HG02938 (cell line): ENCODE results near the gene MTMR4.
"Not testable (repeated sequence)": the region's sequence is repeated elsewhere in the genome, so short reads cannot be mapped to it uniquely, and the experiment has no call there.

Experiments used
- ATAC-seq: cut with Tn5 transposase; IDR thresholded peaks from one replicate; pipeline ENCODE4 v1.9.1; 2021; ENCODE audit warnings: mild to moderate bottlenecking, moderate library complexity; ENCODE audit not compliant: unreplicated experiment

Gene MTMR4

GRCh38 chr17:58527306-58527705 is 12.9 kb upstream of the MTMR4 start:
- no peak for ATAC-seq

GRCh38 chr17:58525239-58525638 is 10.8 kb upstream of the MTMR4 start:
- no peak for ATAC-seq

- ATAC-seq, result no peak
Observed at GRCh38 chr17:58521680-58522079, 7.2 kb upstream of the MTMR4 start.

GRCh38 chr17:58520843-58521430 is 6.5 kb upstream of the MTMR4 start:
- no peak for ATAC-seq

GRCh38 chr17:58517928-58518609 is 3.6 kb upstream of the MTMR4 start:
- ATAC-seq, result peak; percentile 82

- no peak for ATAC-seq
Observed at GRCh38 chr17:58517378-58517927, 3.0 kb upstream of the MTMR4 start.

DNA sequence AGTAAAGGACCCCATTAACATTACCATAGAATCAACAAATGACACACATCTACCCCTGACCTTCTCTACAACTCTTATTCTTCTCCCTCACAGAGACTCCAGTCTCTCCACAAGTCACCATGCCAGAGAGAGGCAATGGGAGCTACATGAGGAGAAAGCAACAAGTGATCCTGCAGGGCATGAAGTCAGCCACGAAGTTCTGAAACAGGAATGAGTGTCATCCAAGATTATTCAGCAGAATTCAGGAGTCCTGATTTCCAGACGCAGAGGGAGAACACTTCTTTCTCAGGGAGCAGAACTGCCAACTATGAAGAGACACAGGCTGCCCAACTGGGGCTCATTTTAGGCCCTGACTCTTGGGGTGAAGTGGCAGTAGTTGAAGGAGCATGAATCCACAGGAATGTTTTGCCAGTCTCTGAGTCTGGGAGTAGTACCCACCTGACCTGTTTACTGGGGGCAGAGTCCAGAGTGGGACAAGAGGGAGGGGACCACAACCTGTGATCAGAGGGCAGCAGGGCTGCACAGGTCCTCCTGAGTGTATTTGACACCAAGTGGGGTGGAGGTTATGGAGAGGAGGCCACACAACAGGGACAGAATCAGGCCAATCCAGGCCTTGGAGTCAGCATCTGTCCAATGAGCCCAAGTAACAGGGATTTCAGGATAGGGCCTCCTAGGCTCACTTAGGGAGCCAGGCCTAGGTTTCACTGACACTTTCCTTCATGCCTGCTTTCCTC is 2.4 kb upstream of the MTMR4 start:
- no peak for ATAC-seq

GRCh38 chr17:58515286-58515685 is 848 bp upstream of the MTMR4 start:
- no peak for ATAC-seq

DNA sequence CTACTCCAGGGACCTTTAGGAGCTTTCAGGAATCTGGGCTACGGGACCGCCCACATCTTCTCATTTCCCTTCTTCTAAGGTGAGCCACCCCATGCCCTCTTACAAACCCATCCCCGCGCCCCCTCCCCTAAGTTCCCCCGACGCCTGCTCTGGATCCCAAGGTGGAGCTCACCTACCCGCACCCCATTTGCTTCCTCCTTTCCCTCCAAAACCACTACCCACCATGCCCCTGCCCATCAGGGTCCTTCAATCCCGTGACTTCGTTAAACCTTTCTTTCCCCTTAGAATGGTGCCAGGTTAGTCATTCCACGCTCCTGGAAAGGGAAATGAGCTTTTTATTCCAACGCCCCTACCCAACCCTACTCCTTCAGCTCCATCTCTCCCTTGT is 326 bp upstream of the MTMR4 start:
- no peak for ATAC-seq

DNA sequence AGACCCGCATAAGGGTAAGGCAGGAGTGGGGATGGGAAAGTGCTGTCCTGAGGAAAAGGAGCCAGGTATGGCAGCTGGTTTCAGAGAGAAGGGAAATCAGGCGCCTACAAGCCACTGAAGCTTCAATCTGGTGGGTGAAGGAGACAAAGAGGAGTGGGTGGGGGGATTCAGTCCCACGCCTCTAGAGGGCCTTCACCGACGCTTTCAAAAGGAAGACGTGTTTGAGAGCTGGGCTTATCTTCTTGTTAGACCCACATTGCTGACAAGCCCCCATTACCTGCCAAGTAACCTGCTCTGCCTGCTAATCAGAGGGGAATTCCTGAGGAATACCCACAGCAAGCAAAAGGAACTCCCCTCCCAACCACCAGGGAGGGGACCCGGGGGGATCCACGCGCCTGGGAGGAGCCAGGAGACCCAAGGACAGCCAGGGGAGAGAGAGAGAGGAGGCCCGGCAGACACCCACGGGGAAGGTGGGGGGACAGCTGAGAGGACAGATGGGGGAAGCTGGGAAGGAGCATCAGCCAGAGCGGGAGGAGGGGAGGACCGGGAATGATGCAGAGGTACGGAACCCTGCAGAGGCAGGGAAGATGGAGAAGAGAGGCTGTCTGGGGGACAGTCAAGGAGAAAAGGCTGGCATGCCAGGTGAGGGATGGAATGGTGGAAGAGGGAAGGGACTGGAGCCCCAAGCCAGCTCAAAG is 1.0 kb downstream of the MTMR4 start:
- ATAC-seq, result no peak

DNA sequence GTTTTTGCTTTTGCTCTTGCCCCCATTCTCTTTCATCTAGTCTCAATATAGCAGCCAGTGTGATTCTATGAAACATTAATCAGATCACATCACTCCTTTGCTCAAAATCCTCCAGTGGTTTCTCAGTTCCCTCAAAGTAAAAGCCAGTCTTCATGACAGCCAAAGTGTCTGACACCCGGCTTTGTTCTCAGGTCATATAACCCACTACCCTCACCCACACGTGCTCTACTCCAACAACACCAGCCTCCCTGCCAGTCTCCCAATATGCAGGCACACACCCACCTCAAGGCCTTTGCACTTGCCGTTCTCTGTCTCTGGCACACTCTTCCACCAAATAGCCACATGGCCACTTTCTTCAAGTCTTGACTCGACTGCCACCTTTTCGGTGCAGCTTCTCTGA is 4.4 kb downstream of the MTMR4 start:
- ATAC-seq, result no peak

DNA sequence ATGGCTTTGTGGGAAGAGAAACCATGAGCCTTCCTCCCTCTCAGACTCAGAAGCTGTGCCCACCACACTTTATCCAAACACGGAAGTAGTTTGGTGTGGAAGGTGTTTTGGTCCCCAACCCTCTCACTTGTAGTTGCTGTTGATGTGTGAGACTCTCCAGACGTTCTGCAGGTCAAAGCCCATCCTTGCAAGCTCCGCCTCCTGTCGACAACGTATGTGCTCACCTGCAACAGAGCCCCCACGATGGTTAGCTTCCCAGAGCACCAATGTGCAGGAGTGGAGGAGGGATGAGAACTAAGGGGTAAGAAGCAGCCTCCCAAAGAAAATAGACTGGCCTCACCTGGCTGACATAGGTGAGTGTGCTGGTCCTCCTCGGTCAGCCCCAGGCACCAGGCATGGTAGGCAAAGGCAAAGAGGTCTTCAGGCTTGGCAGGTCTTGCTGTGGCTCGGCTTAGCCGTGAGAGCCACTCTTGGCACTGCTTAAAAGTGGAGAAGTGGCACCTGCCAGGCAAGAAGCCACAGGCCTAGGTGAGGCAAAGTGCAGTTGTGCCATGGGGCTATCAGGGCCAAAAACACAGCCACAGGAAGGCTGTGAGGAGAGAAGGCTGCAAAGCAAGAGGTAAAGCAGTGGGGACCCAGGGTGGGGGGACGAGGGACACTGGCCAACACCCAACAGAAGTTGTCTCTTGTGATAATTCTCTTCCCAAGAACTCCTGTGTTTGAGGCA is 5.9 kb downstream of the MTMR4 start:
- ATAC-seq, result no peak

- ATAC-seq, result no peak
Observed at GRCh38 chr17:58507123-58507634, 7.3 kb downstream of the MTMR4 start.

GRCh38 chr17:58506354-58507080 is 7.9 kb downstream of the MTMR4 start:
- ATAC-seq, result no peak

GRCh38 chr17:58504826-58505351 is 9.5 kb downstream of the MTMR4 start:
- ATAC-seq, result peak; percentile 80

- ATAC-seq, result no peak
Observed at GRCh38 chr17:58503866-58504265, 10.6 kb downstream of the MTMR4 start.

DNA sequence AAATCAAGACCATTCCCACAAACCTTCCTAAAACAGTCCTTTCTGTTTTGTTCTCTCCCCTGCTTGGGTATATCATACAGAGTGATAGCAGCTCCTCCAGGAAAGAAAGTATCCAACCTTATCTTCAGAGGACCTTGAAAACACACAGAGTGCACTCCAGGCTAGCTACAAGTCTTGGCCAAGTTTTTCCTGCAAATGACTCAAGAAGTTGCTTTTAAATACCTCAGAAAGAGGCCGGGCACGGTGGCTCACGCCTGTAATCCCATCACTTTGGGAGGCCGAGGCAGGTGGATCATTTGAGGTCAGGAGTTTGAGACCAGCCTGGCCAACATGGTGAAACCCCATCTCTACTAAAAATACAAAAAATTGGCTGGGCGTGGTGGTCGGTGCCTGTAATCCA is 11.3 kb downstream of the MTMR4 start:
- not testable (repeated sequence) for ATAC-seq

GRCh38 chr17:58501451-58501850 is 13.0 kb downstream of the MTMR4 start:
- ATAC-seq, result no peak

DNA sequence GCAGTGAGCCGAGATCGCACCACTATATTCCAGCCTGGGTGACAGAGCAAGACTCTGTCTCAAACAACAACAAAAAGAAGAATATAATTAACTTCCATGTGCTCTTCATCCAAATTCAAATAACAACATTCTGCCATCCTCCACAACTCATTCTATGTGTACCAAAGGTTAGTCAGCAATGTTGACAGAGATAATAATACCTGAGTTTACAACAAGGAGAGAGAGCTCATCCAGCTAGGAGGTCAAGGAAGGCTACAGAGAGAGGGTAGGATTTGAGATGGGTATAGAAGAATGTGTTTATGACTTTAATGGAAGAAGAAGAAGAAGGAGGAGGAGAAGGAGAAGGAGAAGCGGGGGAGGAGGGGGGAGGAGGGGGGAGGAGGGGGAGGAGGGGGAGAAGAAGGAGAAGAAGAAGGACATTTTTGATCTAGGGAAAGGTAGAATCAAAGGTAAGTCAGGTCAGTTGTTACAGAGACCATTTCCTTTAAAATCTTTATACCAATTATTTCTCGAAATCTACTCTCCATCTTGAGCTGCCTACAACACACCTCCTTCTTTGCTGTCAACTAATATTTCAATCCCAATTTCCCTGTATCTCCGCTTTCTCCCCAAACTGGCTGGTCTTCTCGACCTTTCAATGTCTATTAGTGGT is 16.1 kb downstream of the MTMR4 start:
- ATAC-seq, result no peak
